GM21515 (cell line): ENCODE data around the gene CDC42EP3.

ENCODE experiments used
- ATAC-seq: cut with Tn5 transposase; IDR thresholded peaks from one replicate; pipeline ENCODE4 v1.9.1; 2021; ENCODE audit not compliant: unreplicated experiment

The CDC42EP3 gene

DNA sequence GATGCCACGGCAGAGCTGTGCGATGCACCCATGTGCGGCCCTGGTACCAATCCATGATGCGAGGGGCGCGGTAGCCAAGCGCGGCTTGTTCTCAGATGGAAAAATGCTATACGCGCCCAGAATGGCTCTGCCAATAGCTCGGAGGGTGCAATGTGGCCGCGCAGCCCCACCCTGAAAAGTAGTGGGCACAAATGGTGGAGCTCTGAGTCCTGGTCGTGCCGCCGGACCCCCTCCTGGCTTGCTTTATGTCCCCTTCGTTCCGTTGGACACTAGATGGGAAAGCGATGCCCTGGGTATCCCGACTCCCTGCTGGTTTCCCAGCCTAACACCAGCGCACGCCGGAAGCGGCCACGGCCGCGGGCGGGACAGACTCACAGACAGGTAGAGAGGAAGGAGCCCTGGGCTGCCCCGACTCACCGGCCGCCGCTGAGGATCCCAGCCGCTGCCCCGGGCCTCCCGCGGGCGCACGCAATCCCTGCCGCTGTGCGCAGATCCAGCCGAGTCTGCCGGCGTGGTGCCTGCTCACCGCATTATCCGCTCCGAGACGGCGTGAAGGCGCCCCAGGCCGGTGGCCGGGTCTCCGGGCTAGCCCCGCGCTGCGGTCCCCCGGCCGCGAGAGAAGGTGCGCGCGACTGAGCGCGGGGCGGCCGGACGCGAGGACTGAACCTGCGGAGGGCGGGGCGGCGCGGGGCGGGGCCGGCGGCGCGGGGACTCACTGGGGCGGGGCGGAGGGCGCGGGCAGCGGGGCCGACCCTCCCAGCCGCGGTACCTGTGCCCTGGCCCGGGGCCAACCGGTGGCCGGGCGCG, at the start of gene CDC42EP3:
CDC42EP3 (minus strand) TSS at position 634 of the 807 bp plus-strand sequence. CDS start 25,055 bp downstream, outside the sequence.
- peak; percentile 43 for ATAC-seq

DNA sequence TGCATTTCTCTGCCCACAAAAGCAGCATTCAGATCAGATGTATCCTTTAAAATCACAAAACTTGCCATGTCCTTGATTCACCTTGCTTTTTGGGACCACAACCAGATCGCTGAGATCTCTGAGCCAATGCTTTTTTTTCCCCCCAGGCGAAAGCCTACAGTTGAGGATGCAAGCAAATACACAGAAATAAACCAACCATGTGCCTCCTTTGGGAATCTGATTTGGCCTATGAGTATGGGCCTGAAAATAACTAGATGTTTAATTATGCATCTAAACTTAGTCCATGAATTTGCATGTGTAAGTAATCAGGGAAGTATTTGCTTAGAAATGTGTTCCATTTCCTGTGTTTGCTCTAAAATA, 49.7 kb upstream of the CDC42EP3 start:
- ATAC-seq, result no peak

- no peak for ATAC-seq
Measured at GRCh38 chr2:37720533-37721200, 49.2 kb upstream of the CDC42EP3 start.

GRCh38 chr2:37718515-37719161, 47.2 kb upstream of the CDC42EP3 start:
- no peak for ATAC-seq

DNA sequence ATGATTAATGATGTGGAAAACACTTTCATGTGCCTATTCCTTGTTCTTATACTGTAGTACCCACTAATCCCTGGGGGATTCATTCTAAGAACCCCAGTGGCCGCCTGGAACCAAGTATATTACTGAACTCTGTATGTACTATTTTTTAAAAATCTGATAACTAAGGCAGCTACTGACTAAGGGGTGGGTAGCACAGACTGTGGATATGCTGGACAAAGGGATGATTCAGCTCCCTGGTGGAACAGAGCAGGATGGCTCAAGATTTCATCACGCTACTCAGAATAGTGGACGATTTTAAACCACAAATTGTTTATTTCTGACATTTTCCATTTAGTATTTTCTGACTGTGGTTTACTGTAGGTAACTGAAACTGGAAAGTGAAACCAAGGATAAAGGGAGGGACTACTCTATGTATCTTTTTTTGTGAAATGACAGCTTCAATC, 41.8 kb upstream of the CDC42EP3 start:
- no peak for ATAC-seq

DNA sequence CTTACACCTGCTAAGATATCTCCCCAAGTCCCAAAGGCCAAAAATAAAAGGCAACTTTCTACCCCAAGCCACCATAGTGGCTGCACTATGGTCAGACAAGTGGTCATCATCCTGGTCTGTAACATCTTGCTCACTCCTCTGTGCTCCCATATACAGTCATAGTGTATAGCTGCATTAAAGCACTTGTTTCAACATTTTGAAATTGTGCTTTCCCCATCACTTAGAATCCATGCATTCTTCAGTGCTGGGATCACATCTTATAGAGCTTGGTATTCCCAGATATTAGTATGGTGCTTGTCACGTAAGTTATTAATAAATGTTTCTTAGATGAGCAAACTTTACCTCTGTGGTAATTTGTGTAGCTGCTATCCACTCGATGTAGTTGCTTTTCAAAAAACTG, 40.4 kb upstream of the CDC42EP3 start:
- no peak for ATAC-seq

DNA sequence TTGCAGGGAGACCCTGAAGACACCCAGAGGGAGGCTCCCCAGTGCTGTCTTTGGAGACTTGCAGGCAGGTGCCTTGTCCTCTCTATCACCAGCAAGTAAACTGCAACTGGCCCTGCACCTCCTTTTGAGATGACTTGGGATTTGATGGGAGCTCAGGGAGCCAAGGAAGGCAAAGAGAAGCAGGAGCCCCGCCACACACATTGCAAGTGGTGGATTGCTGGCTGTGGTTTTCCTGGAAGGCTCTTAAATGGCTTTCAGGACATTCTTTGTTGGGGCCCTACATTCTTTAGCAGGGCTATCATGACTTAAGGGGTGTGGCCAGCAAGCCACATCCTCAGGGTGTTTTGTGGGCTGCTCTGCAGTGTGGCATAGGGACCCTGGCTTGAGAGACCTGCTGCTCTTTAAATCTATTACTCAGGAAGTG, 39.9 kb upstream of the CDC42EP3 start:
- ATAC-seq, result no peak

GRCh38 chr2:37709111-37709510, 37.7 kb upstream of the CDC42EP3 start:
- ATAC-seq, result no peak

GRCh38 chr2:37708146-37708545, 36.7 kb upstream of the CDC42EP3 start:
- ATAC-seq, result no peak

DNA sequence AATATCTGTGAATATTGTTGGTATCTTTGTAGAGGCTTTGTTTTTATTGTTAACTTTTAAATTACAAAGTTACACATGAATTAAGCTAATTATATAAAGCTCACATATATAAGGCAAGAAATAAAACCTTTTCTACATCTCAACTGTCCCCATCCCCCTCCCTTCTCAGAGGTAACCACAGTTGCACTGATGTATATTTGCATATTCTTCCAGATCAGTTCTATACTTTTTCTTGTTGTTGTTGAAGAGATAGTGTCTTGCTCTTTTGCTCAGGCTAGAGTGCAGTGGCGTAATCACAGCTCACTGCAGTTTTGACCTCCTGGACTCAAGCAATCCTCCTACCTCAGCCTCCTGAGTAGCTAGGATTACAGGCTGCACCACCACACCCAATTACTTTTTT, 36.0 kb upstream of the CDC42EP3 start:
- no peak for ATAC-seq

GRCh38 chr2:37706334-37707183, 35.1 kb upstream of the CDC42EP3 start:
- ATAC-seq, result no peak

- ATAC-seq, result no peak
Measured at GRCh38 chr2:37705191-37705590, 33.7 kb upstream of the CDC42EP3 start.

DNA sequence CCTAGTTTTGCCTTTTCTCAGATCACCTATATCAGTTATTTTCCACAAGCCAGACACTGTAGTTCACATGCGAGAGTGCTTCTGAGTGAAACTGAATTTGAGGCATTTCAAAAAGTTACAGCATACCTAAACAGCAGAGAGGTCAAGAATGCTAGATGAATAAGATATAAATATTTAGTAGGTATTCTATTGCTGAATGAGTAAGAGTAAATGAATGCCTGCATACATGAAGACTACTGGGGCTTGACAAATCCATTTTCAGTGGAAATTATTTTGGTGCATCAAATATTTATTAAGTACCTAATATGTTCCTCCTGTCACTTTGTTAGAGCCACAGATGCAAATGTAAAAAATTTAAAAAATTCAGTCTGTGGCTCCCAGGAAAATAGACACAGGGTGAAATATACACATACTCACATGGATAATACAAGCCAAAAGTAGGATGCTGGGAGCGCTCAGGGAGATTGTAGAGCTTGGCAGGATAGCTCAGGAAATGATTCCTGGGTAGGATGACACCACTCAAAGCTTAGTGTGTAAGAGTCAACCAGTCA, 27.6 kb upstream of the CDC42EP3 start:
- ATAC-seq, result no peak

GRCh38 chr2:37695336-37695735, 23.9 kb upstream of the CDC42EP3 start:
- no peak for ATAC-seq

GRCh38 chr2:37692711-37693110, 21.3 kb upstream of the CDC42EP3 start:
- ATAC-seq, result no peak

DNA sequence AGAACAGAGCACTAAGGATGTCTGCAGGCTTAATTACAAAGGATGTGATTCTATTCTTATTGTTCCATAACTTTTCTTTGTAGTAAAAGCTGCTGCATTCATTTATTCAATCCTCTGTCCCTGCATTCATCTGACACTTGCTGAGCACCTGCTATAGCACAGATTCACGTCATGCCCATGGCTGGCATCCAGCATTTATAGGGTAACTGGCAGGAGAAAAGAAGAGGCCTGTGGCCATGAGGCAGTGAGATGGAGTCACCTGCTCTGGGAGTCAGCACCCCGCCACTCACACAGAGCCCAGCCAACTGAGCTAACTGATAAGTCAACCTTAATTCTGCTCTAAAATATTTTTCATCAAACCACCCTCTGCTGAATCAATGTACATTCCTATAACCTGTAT, 18.3 kb upstream of the CDC42EP3 start:
- no peak for ATAC-seq

DNA sequence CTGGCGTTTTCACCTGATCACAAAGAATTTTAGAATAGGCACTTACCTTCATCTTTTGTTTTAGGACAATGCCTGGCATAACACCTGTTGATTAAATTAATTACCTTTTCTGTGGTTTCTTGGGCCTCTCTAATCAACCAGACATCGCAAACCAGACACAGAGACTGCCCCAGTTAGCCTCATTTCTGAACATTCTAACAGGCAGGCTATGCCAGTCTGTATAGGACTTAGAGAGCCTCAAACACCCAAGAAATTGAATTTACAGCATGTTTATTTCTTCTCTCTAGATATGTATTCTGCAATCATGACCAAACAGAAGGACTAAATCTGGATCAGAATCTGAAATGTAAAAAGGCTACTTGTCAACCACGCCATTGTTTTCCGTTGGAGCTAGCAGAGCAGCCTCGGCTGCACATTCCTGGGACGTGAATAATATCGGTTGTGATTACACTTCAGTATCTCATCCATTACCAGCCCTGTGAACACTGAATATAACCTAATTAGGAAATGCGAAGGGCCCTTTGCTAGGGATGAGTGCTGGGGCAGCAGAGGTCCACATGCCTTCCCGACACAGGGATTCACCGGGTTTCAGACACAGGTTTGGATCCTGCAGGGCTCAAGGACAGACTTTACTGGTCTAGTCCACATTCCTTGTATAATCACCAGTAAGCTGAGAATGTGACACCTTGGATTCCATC, 17.5 kb upstream of the CDC42EP3 start:
- no peak for ATAC-seq

- no peak for ATAC-seq
Measured at GRCh38 chr2:37686792-37687526, 15.5 kb upstream of the CDC42EP3 start.

DNA sequence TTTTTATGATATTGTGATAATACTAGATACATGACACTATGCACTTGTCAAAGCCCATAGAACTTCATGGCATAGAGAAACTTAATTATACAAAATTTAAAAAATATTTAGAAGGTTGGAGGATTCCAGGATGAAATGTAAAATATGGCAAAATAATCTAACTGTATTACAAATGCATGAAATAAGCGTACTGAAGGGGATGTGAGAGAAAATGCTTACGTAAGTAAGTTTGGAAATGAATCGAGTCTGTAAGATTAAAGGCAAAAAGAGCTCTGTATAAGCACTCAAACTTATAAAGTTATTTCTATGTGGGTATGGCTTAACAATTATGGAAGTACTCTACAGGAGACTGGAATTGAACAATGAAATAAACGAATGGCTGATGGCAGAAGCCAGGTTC, 13.4 kb upstream of the CDC42EP3 start:
- ATAC-seq, result no peak
